Common myeloid progenitor, CD34-positive (primary cell): ENCODE data around the gene AUTS2.

Experiments used
- CTCF ChIA-PET: fragments of 350-600 bp; sonication (Branson Sonifier 250); formaldehyde crosslinking; loops from one replicate; lab custom pipeline; 2021; ENCODE audit warnings: antibody characterized with exemption; lab: Charles Lee
- POLR2A ChIA-PET: fragments of 350-600 bp; sonication (Branson Sonifier 250); formaldehyde crosslinking; loops from one replicate; lab custom pipeline; 2021; ENCODE audit warnings: antibody characterized with exemption; lab: Charles Lee
- DNase-seq, 3 donors: peaks; one replicate each; pipeline versions ENCODE4 v3.0.0 to v3.0.0-alpha.2; 2013
- H3K27ac ChIP-seq, 2 experiments: 1 replicate in 1 of 2; 2 replicates in 1 of 2; pipeline ENCODE4 v1.7.0; 2013; ENCODE audit warnings: inconsistent platforms in 2 of 2, low read length in 2 of 2, mild to moderate bottlenecking in 2 of 2, low read depth in 1 of 2, moderate library complexity in 1 of 2; ENCODE audit not compliant: severe bottlenecking in 2 of 2, insufficient read depth in 1 of 2, poor library complexity in 1 of 2
- H3K27me3 ChIP-seq, 5 experiments: replicated peaks in 2 of 5; 1 replicate in 3 of 5; 2 replicates in 2 of 5; pipeline versions ENCODE4 v1.6.1 to v1.7.0; 2013; ENCODE audit warnings: low read length in 4 of 5, mild to moderate bottlenecking in 2 of 5, moderate library complexity in 2 of 5, inconsistent platforms in 1 of 5; ENCODE audit not compliant: insufficient read depth in 5 of 5, control insufficient read depth in 4 of 5
- H3K36me3 ChIP-seq, 4 experiments: 1 replicate in 2 of 4; 2 replicates in 2 of 4; pipeline versions ENCODE4 v1.6.1 to v1.7.0; 2013; ENCODE audit warnings: low read length in 3 of 4, control low read depth in 1 of 4, mild to moderate bottlenecking in 1 of 4; ENCODE audit not compliant: control insufficient read depth in 4 of 4, insufficient read depth in 4 of 4
- H3K4me1 ChIP-seq, 4 experiments: 1 replicate in 3 of 4; 2 replicates in 1 of 4; pipeline versions ENCODE4 v1.6.1 to v1.7.1; 2013; ENCODE audit warnings: low read length in 3 of 4, mild to moderate bottlenecking in 3 of 4, control low read depth in 1 of 4, inconsistent platforms in 1 of 4, moderate library complexity in 1 of 4; ENCODE audit not compliant: control insufficient read depth in 4 of 4, insufficient read depth in 4 of 4; ENCODE audit errors: control extremely low read depth in 1 of 4
- H3K4me3 ChIP-seq, 7 experiments: 1 replicate in 4 of 7; 2 replicates in 3 of 7; pipeline versions ENCODE4 v1.5.1 to v1.7.0; 2013; ENCODE audit warnings: mild to moderate bottlenecking in 7 of 7, low read length in 6 of 7, moderate library complexity in 6 of 7, inconsistent platforms in 2 of 7, low read depth in 2 of 7, control low read depth in 1 of 7; ENCODE audit not compliant: insufficient read depth in 4 of 7, control insufficient read depth in 1 of 7; ENCODE audit errors: extremely low read depth in 1 of 7
- H3K9me3 ChIP-seq, 5 experiments: 1 replicate in 4 of 5; 2 replicates in 1 of 5; pipeline versions ENCODE4 v1.6.1 to v1.7.1; 2013; ENCODE audit warnings: low read length in 4 of 5, mild to moderate bottlenecking in 2 of 5, inconsistent platforms in 1 of 5, low read depth in 1 of 5, moderate library complexity in 1 of 5; ENCODE audit not compliant: control insufficient read depth in 4 of 5, insufficient read depth in 2 of 5; ENCODE audit errors: control extremely low read depth in 1 of 5
- WGBS: methylation state at CpG from one replicate; pipeline ENCODE4 v1.1.5; 2013; ENCODE audit not compliant: insufficient coverage; 5-methylcytosine and 5-hydroxymethylcytosine counted together

AUTS2 gene

GRCh38 chr7:69703099-69703498, 104.8 kb downstream of the AUTS2 start:
- ChIA-PET POLR2A (no interaction called here), CTCF (no interaction called here)
- Histone ChIP-seq H3K27ac (no peak overlapping the region), H3K4me1 (peaks cover 0 to 17% (median 3%) of the 10 kb centered on the region in 4 experiments), H3K36me3 (no peaks in the 10 kb centered on the region), H3K9me3 (no peaks in the 10 kb centered on the region), H3K4me3 (no peak overlapping the region), H3K27me3 (no peaks in the 10 kb centered on the region)
- no CpG with 5 or more reads among the region's 2 CpGs for WGBS
- peak in 1 of 3 donors; percentile 17 for DNase-seq

GRCh38 chr7:69706070-69706469, 107.8 kb downstream of the AUTS2 start:
- Histone ChIP-seq H3K9me3 (no peaks in the 10 kb centered on the region), H3K4me3 (no peak overlapping the region), H3K27me3 (no peaks in the 10 kb centered on the region), H3K36me3 (no peaks in the 10 kb centered on the region), H3K27ac (no peak overlapping the region), H3K4me1 (peaks cover 4 to 26% (median 15%) of the 10 kb centered on the region in 4 experiments)
- ChIA-PET POLR2A (no interaction called here), CTCF (interaction anchor here (0.6 to 2.1 kb wide), 4 partner anchors 12 to 992 kb away, joined by 3 to 6 read pairs (median 4); no protein-coding TSS in a partner anchor)
- WGBS = 57% methylated on average over 1 of the region's 2 CpGs
- no peak for DNase-seq

- Histone ChIP-seq H3K27me3 (no peaks in the 10 kb centered on the region), H3K9me3 (no peaks in the 10 kb centered on the region), H3K27ac (no peak overlapping the region), H3K4me1 (peaks cover 4 to 16% (median 11%) of the 10 kb centered on the region in 4 experiments), H3K4me3 (peak overlapping the region in 2 of 7 experiments; percentile 29 to 46), H3K36me3 (no peaks in the 10 kb centered on the region)
- POLR2A ChIA-PET = no interaction called here
- WGBS = 0% methylated on average over 1 of the region's 2 CpGs
- CTCF ChIA-PET = interaction anchor here (0.7 kb wide), 1 partner anchor 11 kb away, joined by 3 read pairs; no protein-coding TSS in a partner anchor
- peak; percentile 63 to 91 (median 90) for DNase-seq
Observed at GRCh38 chr7:69708857-69709256, 110.6 kb downstream of the AUTS2 start.

GRCh38 chr7:69710768-69711438, 112.6 kb downstream of the AUTS2 start:
- CTCF ChIA-PET = interaction anchor here (1.1 kb wide), 1 partner anchor 11 kb away, joined by 4 read pairs; no protein-coding TSS in a partner anchor

GRCh38 chr7:69714886-69715576, 116.8 kb downstream of the AUTS2 start:
- H3K27me3 ChIP-seq = no peaks in the 10 kb centered on the region
- no peak overlapping the region for H3K27ac ChIP-seq
- WGBS = 95% methylated on average over 2 of the region's 2 CpGs
- DNase-seq = no peak
- ChIA-PET POLR2A (interaction anchor here (0.6 kb wide), 1 partner anchor 51 kb away, joined by 3 read pairs; no protein-coding TSS in a partner anchor), CTCF (interaction anchor here (1.8 kb wide), 1 partner anchor 40 kb away, joined by 3 read pairs; no protein-coding TSS in a partner anchor)
- H3K4me3 ChIP-seq = no peak overlapping the region
- no peaks in the 10 kb centered on the region for H3K36me3 ChIP-seq
- H3K9me3 ChIP-seq = no peaks in the 10 kb centered on the region
- H3K4me1 ChIP-seq = no peaks in the 10 kb centered on the region

More at GRCh38 chr7:69710768-69711438, 112.6 kb downstream of the AUTS2 start:
- no peak overlapping the region for H3K27ac ChIP-seq
- POLR2A ChIA-PET = no interaction called here
- H3K36me3 ChIP-seq = no peaks in the 10 kb centered on the region
- no peaks in the 10 kb centered on the region for H3K27me3 ChIP-seq
- no peaks in the 10 kb centered on the region for H3K9me3 ChIP-seq
- WGBS = 100% methylated on average over 2 of the region's 5 CpGs
- H3K4me1 ChIP-seq = peaks cover 4 to 15% (median 11%) of the 10 kb centered on the region in 4 experiments
- no peak for DNase-seq
- no peak overlapping the region for H3K4me3 ChIP-seq

GRCh38 chr7:69717221-69717620, 118.9 kb downstream of the AUTS2 start:
- Histone ChIP-seq H3K4me1 (no peaks in the 10 kb centered on the region), H3K27ac (no peak overlapping the region), H3K9me3 (no peaks in the 10 kb centered on the region), H3K4me3 (no peak overlapping the region), H3K27me3 (no peaks in the 10 kb centered on the region), H3K36me3 (no peaks in the 10 kb centered on the region)
- DNase-seq = no peak
- ChIA-PET CTCF (interaction anchor here (1.7 kb wide), 1 partner anchor 11 kb away, joined by 3 read pairs; no protein-coding TSS in a partner anchor), POLR2A (interaction anchor here (0.8 kb wide), 1 partner anchor 9 kb away, joined by 3 read pairs; no protein-coding TSS in a partner anchor)
- 83% methylated on average over 2 of the region's 2 CpGs for WGBS

- POLR2A ChIA-PET = no interaction called here
- Histone ChIP-seq H3K36me3 (no peaks in the 10 kb centered on the region), H3K4me1 (no peaks in the 10 kb centered on the region), H3K9me3 (no peaks in the 10 kb centered on the region), H3K4me3 (no peak overlapping the region), H3K27ac (no peak overlapping the region), H3K27me3 (peaks cover 0 to 3% (median 0%) of the 10 kb centered on the region in 5 experiments)
- DNase-seq = no peak
- CTCF ChIA-PET = no interaction called here
Observed at GRCh38 chr7:69719717-69720116, 121.4 kb downstream of the AUTS2 start.
